B cell (primary cell): ENCODE results near the gene HYI. TPM values are rescaled to one million over a fixed set of nuclear protein-coding genes. Genes with fewer than 3 reads are reported as not detected.

Experiments used
- ATAC-seq: fragments of 200-7000 bp; cut with Tn5 transposase; one replicate; pipeline ENCODE4 v1.10.0; 2021; ENCODE audit warnings: low read depth, mild to moderate bottlenecking, moderate number of reproducible peaks, moderate library complexity
- CTCF ChIA-PET: fragments of 350-600 bp; sonication (Branson Sonifier 250); formaldehyde crosslinking; loops from one replicate; lab custom pipeline; 2021; ENCODE audit warnings: antibody characterized with exemption, inconsistent platforms; lab: Charles Lee
- POLR2A ChIA-PET: fragments of 350-600 bp; sonication (Branson Sonifier 250); formaldehyde crosslinking; loops from one replicate; lab custom pipeline; 2021; ENCODE audit warnings: antibody characterized with exemption; lab: Charles Lee
- DNase-seq: peaks from one replicate; pipeline ENCODE4 v3.0.0; 2013
- H2AFZ ChIP-seq: 2 replicates; pipeline ENCODE4 v1.6.1; 2012; ENCODE audit warnings: mild to moderate bottlenecking, low read depth, low read length; ENCODE audit not compliant: insufficient read depth, poor library complexity, severe bottlenecking
- H3K27ac ChIP-seq, 2 donors: 1 replicate in 1 of 2; 2 replicates in 1 of 2; pipeline ENCODE4 v1.5.1; 2012 to 2013; ENCODE audit warnings: low read length in 2 of 2, mild to moderate bottlenecking in 2 of 2, moderate library complexity in 1 of 2
- H3K27me3 ChIP-seq, 4 experiments: fragments of 200-600 bp in 1 of 4; sonication (generic) in 1 of 4; replicated peaks in 1 of 4; 1 replicate in 2 of 4; 2 replicates in 2 of 4; pipeline versions ENCODE4 v1.6.1 to v1.7.0; 2013 to 2016; ENCODE audit warnings: low read length in 3 of 4, mild to moderate bottlenecking in 2 of 4, mixed read lengths in 1 of 4, moderate library complexity in 1 of 4; ENCODE audit not compliant: insufficient read depth in 4 of 4, control insufficient read depth in 3 of 4; ENCODE audit errors: control extremely low read depth in 1 of 4
- H3K36me3 ChIP-seq, 2 experiments: replicated peaks in 1 of 2; 1 replicate in 1 of 2; 2 replicates in 1 of 2; pipeline versions ENCODE4 v1.6.1 to v1.7.1; 2013; ENCODE audit warnings: low read length in 1 of 2; ENCODE audit not compliant: insufficient read depth in 2 of 2, control insufficient read depth in 1 of 2; ENCODE audit errors: control extremely low read depth in 1 of 2, extremely low read depth in 1 of 2
- H3K4me1 ChIP-seq, 2 donors: fragments of 200-600 bp in 1 of 2; sonication (generic) in 1 of 2; 1 replicate in 1 of 2; 2 replicates in 1 of 2; pipeline versions ENCODE4 v1.5.1 to v1.6.1; 2013 to 2017; ENCODE audit warnings: low read length in 2 of 2; ENCODE audit not compliant: control insufficient read depth in 2 of 2, insufficient read depth in 2 of 2
- H3K4me2 ChIP-seq: replicated peaks from 2 replicates; pipeline ENCODE3; 2012; ENCODE audit warnings: mild to moderate bottlenecking, low read depth, low read length; ENCODE audit not compliant: poor library complexity, severe bottlenecking
- H3K4me3 ChIP-seq, 5 experiments: fragments of 200-600 bp in 1 of 5; sonication (generic) in 1 of 5; 1 replicate in 3 of 5; 2 replicates in 2 of 5; pipeline versions ENCODE4 v1.5.1 to v1.7.0; 2011 to 2016; ENCODE audit warnings: low read length in 4 of 5, mild to moderate bottlenecking in 4 of 5, low read depth in 2 of 5, control low read depth in 1 of 5, moderate library complexity in 1 of 5; ENCODE audit not compliant: insufficient read depth in 1 of 5; ENCODE audit errors: control extremely low read depth in 1 of 5, extremely low read depth in 1 of 5
- H3K79me2 ChIP-seq: fragments of 200-600 bp; sonication (generic); one replicate; pipeline ENCODE4 v1.6.0; 2016; ENCODE audit warnings: low read length; ENCODE audit not compliant: control insufficient read depth, insufficient read depth
- H3K9ac ChIP-seq: fragments of 200-600 bp; sonication (generic); 2 replicates; pipeline ENCODE4 v1.6.1; 2017; ENCODE audit warnings: mild to moderate bottlenecking, low read length, moderate library complexity
- H3K9me3 ChIP-seq, 3 donors: one replicate each; pipeline versions ENCODE4 v1.6.1 to v1.7.1; 2013; ENCODE audit warnings: low read length in 2 of 3; ENCODE audit not compliant: control insufficient read depth in 2 of 3, insufficient read depth in 1 of 3; ENCODE audit errors: control extremely low read depth in 1 of 3
- H4K20me1 ChIP-seq: 2 replicates; pipeline ENCODE4 v1.6.0; 2012; ENCODE audit warnings: mild to moderate bottlenecking, low read length; ENCODE audit not compliant: insufficient read depth, control insufficient read depth, poor library complexity, severe bottlenecking
- H3K27ac Mint-ChIP-seq: one replicate; pipeline ENCODE4 v1.8.0; 2021; ENCODE audit warnings: mixed read lengths
- H3K27me3 Mint-ChIP-seq: one replicate; pipeline ENCODE4 v1.8.0; 2021; ENCODE audit warnings: mixed read lengths
- H3K4me1 Mint-ChIP-seq: one replicate; pipeline ENCODE4 v1.8.0; 2021; ENCODE audit warnings: mixed read lengths
- H3K4me3 Mint-ChIP-seq: one replicate; pipeline ENCODE4 v1.8.0; 2021; ENCODE audit warnings: mixed read lengths
- H3K9me3 Mint-ChIP-seq: one replicate; pipeline ENCODE4 v1.8.0; 2022; ENCODE audit warnings: mixed read lengths; ENCODE audit not compliant: insufficient read depth
- EZH2 ChIP-seq: IDR thresholded peaks from 2 replicates; pipeline ENCODE4 v1.6.1; 2012; ENCODE audit warnings: borderline replicate concordance, low read depth, mild to moderate bottlenecking, moderate library complexity, low read length; ENCODE audit not compliant: insufficient read depth, poor library complexity, severe bottlenecking
- WGBS: methylation state at CpG from one replicate; pipeline ENCODE4 v1.1.5; 2013; ENCODE audit warnings: missing lambda C conversion rate; ENCODE audit not compliant: insufficient coverage; 5-methylcytosine and 5-hydroxymethylcytosine counted together
- intact Hi-C: fragments of 100-400 bp; cut with micrococcal nuclease; formaldehyde crosslinking; loops from one replicate; pipeline ENCODE4 v1.10.0; 2022
- polyA plus RNA-seq: library from polyadenylated mRNA; depleted of rRNA; stranded (reverse); fragments of >200 nt; gene quantifications from 2 replicates; pipeline ENCODE4 v1.2.3, GENCODE V29; 2012
- total RNA-seq, 2 donors: library from RNA; stranded (reverse); fragments of 120-200 nt in 1 of 2; gene quantifications; 1 replicate in 1 of 2; 2 replicates in 1 of 2; pipeline versions ENCODE4 v1.2.3 to v1.2.4, GENCODE V29; 2013 to 2022
- TF ChIP-seq, protein P1 (sequence below): fragments of 200-600 bp; IDR thresholded peaks from one replicate; pipeline ENCODE4 v1.8.0; 2022; ENCODE audit warnings: antibody characterized with exemption, mild to moderate bottlenecking

The HYI gene
- total and polyA plus RNA-seq, 2 donors (not counting 1 experiment from before 2014, with no cell fraction given) = 21.0 to 26.5 TPM

DNA sequence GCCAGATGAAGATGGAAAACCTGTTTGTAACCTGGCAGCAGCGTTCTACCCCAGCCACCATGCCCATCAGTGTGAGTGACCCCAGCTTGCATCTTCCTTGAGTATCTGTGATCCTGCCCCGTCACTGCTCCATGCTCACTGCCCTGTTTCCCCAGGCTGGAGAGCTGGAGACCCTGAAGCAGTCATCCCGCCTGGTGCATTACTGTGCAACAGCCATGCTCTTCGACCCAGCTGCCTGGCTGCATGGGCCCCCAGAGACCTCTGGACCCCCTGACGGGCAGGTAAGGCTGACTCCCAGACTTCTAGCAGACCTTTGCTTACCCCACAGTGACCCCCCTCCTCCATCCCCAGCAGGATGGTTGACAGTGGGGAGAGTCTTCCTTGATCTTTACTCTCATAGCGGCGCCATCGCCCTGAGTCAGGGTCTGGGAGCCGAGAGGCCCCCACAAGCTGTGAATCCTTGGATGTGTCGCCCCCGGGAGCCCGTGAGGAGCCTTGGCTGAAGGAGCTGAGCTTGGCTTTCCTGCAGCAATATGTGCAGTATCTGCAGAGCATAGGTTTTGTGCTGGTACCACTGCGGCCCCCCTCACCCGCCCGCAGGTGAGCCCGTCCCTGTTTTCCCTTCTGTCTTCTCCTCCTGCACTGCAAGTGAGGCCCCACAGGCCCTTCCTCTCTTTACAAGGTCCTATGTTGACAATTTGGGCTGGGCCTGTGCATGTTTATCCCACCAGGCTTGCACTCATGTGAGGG is 10.4 kb downstream of the HYI start:
- intact Hi-C loops = no loop called here
- no peak for ATAC-seq
- Mint-ChIP-seq H3K27me3 (no peaks in the 10 kb centered on the region), H3K9me3 (no peaks in the 10 kb centered on the region), H3K27ac (peak overlapping the region; percentile 20), H3K4me1 (no peaks in the 10 kb centered on the region), H3K4me3 (no peak overlapping the region)
- H4K20me1 ChIP-seq = no peaks in the 10 kb centered on the region
- H3K27ac ChIP-seq = no peak overlapping the region
- peaks cover 0 to 3% (median 0%) of the 10 kb centered on the region in 3 donors for H3K9me3 ChIP-seq
- H3K36me3 ChIP-seq = peaks cover 0 to 94% of the 10 kb centered on the region in 2 experiments
- 94% methylated on average over 15 of the region's 16 CpGs for WGBS
- no peak overlapping the region for H3K4me2 ChIP-seq
- no peak overlapping the region for H2AFZ ChIP-seq
- no peaks in the 10 kb centered on the region for H3K79me2 ChIP-seq
- no peak for TF ChIP-seq EZH2
- TF ChIP-seq, protein P1, sequence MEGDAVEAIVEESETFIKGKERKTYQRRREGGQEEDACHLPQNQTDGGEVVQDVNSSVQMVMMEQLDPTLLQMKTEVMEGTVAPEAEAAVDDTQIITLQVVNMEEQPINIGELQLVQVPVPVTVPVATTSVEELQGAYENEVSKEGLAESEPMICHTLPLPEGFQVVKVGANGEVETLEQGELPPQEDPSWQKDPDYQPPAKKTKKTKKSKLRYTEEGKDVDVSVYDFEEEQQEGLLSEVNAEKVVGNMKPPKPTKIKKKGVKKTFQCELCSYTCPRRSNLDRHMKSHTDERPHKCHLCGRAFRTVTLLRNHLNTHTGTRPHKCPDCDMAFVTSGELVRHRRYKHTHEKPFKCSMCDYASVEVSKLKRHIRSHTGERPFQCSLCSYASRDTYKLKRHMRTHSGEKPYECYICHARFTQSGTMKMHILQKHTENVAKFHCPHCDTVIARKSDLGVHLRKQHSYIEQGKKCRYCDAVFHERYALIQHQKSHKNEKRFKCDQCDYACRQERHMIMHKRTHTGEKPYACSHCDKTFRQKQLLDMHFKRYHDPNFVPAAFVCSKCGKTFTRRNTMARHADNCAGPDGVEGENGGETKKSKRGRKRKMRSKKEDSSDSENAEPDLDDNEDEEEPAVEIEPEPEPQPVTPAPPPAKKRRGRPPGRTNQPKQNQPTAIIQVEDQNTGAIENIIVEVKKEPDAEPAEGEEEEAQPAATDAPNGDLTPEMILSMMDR = no peak
- H3K4me1 ChIP-seq = no peaks in the 10 kb centered on the region
- ChIA-PET CTCF (no interaction called here), POLR2A (interaction anchor here (0.6 to 1.0 kb wide), 2 partner anchors 10 to 322 kb away, joined by 3 to 7 read pairs; partner anchors contain the start of gene HYI)
- no peak overlapping the region for H3K9ac ChIP-seq
- no peak for DNase-seq
- H3K27me3 ChIP-seq = no peaks in the 10 kb centered on the region
- H3K4me3 ChIP-seq = no peak overlapping the region

DNA sequence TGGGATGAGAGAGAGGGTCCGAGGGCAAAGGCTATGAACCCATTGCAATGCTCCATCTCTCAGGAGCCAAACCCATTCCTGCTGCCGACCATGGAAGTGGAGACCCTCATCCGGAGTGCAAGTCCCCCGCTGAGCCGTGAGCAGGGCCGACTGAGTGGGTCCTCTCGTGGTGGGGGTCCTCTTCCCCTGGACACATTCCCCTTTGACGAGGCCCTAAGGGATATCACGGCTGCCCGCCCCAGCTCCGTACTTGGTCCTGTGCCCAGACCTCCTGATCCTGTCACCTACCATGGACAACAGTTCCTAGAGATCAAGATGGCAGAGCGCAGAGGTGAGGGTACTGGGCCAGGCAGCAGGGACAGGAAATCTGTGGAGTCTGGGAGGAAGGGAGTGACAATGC is 11.0 kb downstream of the HYI start:
- no peak for ATAC-seq
- POLR2A ChIA-PET = no interaction called here

More for the DNA sequence above, 11.0 kb downstream of the HYI start:
- Mint-ChIP-seq H3K9me3 (no peaks in the 10 kb centered on the region), H3K4me1 (no peaks in the 10 kb centered on the region), H3K27ac (no peak overlapping the region), H3K4me3 (no peak overlapping the region), H3K27me3 (no peaks in the 10 kb centered on the region)
- Histone ChIP-seq H3K9ac (no peak overlapping the region), H3K36me3 (peaks cover 0 to 91% of the 10 kb centered on the region in 2 experiments), H3K27ac (no peak overlapping the region), H3K79me2 (no peaks in the 10 kb centered on the region), H4K20me1 (no peaks in the 10 kb centered on the region), H2AFZ (no peak overlapping the region), H3K9me3 (peaks cover 0 to 3% (median 0%) of the 10 kb centered on the region in 3 donors), H3K4me3 (no peak overlapping the region), H3K4me2 (no peak overlapping the region), H3K27me3 (no peaks in the 10 kb centered on the region), H3K4me1 (no peaks in the 10 kb centered on the region)
- intact Hi-C loops = no loop called here
- CTCF ChIA-PET = no interaction called here
- no peak for DNase-seq
- TF ChIP-seq EZH2 = no peak
- TF ChIP-seq, protein P1 = no peak
- 97% methylated on average over 8 of the region's 12 CpGs for WGBS
